RKO (cell line): ENCODE data around the gene ACBD3.

Experiments
- DNase-seq: peaks from one replicate; pipeline ENCODE4 v3.0.0-alpha.2; 2016; ENCODE audit warnings: low spot score

The ACBD3 gene

GRCh38 chr1:226201029-226201593 is 14.6 kb upstream of the ACBD3 start:
- peak; percentile 41 for DNase-seq

GRCh38 chr1:226199971-226200370 is 13.4 kb upstream of the ACBD3 start:
- no peak for DNase-seq

GRCh38 chr1:226195144-226195543 is 8.6 kb upstream of the ACBD3 start:
- no peak for DNase-seq

- no peak for DNase-seq
Measured at GRCh38 chr1:226187380-226187779, 839 bp upstream of the ACBD3 start.

- DNase-seq, result no peak
Measured at GRCh38 chr1:226187019-226187322, 430 bp upstream of the ACBD3 start.

GRCh38 chr1:226185141-226186036 is 1.2 kb downstream of the ACBD3 start:
- peak; percentile 58 for DNase-seq

GRCh38 chr1:226181996-226182714 is 4.4 kb downstream of the ACBD3 start:
- peak; percentile 61 for DNase-seq

- DNase-seq, result no peak
Measured at GRCh38 chr1:226176870-226177269, 9.7 kb downstream of the ACBD3 start.

- DNase-seq, result no peak
Measured at GRCh38 chr1:226172589-226172988, 14.0 kb downstream of the ACBD3 start.

- no peak for DNase-seq
Measured at GRCh38 chr1:226166341-226166740, 20.2 kb downstream of the ACBD3 start.

- DNase-seq, result no peak
Measured at GRCh38 chr1:226164154-226164553, 22.4 kb downstream of the ACBD3 start.

GRCh38 chr1:226162898-226163297 is 23.6 kb downstream of the ACBD3 start:
- no peak for DNase-seq

- DNase-seq, result no peak
Measured at GRCh38 chr1:226158983-226159382, 27.6 kb downstream of the ACBD3 start.

- no peak for DNase-seq
Measured at GRCh38 chr1:226158457-226158856, 28.1 kb downstream of the ACBD3 start.

GRCh38 chr1:226157761-226158316 is 28.7 kb downstream of the ACBD3 start:
- DNase-seq, result no peak

GRCh38 chr1:226154593-226154992 is 31.9 kb downstream of the ACBD3 start:
- no peak for DNase-seq

GRCh38 chr1:226149806-226150205 is 36.7 kb downstream of the ACBD3 start:
- peak; percentile 33 for DNase-seq

GRCh38 chr1:226148121-226148648 is 38.4 kb downstream of the ACBD3 start:
- DNase-seq, result no peak

- DNase-seq, result no peak
Measured at GRCh38 chr1:226144045-226144444, 42.5 kb downstream of the ACBD3 start.

- DNase-seq, result no peak
Measured at GRCh38 chr1:226135709-226136108, 50.8 kb downstream of the ACBD3 start.

GRCh38 chr1:226135059-226135651 is 51.4 kb downstream of the ACBD3 start:
- DNase-seq, result no peak
